Fibroblast of lung (primary cell): ENCODE data around the gene PCCB. TPM values are rescaled to one million over a fixed set of nuclear protein-coding genes. Genes with fewer than 3 reads are reported as not detected.
"Not testable (repeated sequence)": the region's sequence is repeated elsewhere in the genome, so short reads cannot be mapped to it uniquely, and the experiment has no call there.

Experiments
- DNase-seq, 2 donors: peaks; one replicate each; pipeline versions ENCODE4 v3.0.0 to v3.0.0-alpha.2; 2010; ENCODE audit warnings: low read depth in 2 of 2
- H2AFZ ChIP-seq: 2 replicates; pipeline ENCODE4 v1.5.1; 2012; ENCODE audit warnings: low read length, control low read depth, inconsistent platforms
- H3K27ac ChIP-seq: 2 replicates; pipeline ENCODE4 v1.5.1; 2011; ENCODE audit warnings: low read length, control low read depth; ENCODE audit not compliant: insufficient read depth
- H3K27me3 ChIP-seq: 2 replicates; pipeline ENCODE4 v1.5.1; 2011; ENCODE audit warnings: mild to moderate bottlenecking, low read length; ENCODE audit not compliant: control insufficient read depth, insufficient read depth
- H3K36me3 ChIP-seq: 2 replicates; pipeline ENCODE4 v1.5.1; 2011; ENCODE audit warnings: low read length; ENCODE audit not compliant: control insufficient read depth, insufficient read depth
- H3K4me1 ChIP-seq: 2 replicates; pipeline ENCODE4 v1.5.1; 2011; ENCODE audit warnings: low read length; ENCODE audit not compliant: control insufficient read depth, insufficient read depth; ENCODE audit errors: extremely low read depth
- H3K4me2 ChIP-seq: 2 replicates; pipeline ENCODE4 v1.5.1; 2011; ENCODE audit warnings: low read length, control low read depth; ENCODE audit not compliant: insufficient read depth; ENCODE audit errors: extremely low read depth
- H3K4me3 ChIP-seq, 4 experiments: fragments of 200-600 bp in 1 of 4; sonication (generic) in 1 of 4; replicated peaks in 1 of 4; 2 replicates each; pipeline ENCODE4 v1.5.1; 2011 to 2016; ENCODE audit warnings: low read length in 4 of 4, low read depth in 3 of 4, mild to moderate bottlenecking in 3 of 4, control low read depth in 2 of 4, inconsistent platforms in 1 of 4, mixed read lengths in 1 of 4; ENCODE audit not compliant: insufficient read depth in 1 of 4; ENCODE audit errors: control extremely low read depth in 1 of 4
- H3K79me2 ChIP-seq: 2 replicates; pipeline ENCODE4 v1.5.1; 2012; ENCODE audit warnings: mild to moderate bottlenecking, low read length, inconsistent platforms; ENCODE audit not compliant: control insufficient read depth, insufficient read depth
- H3K9ac ChIP-seq: 2 replicates; pipeline ENCODE4 v1.5.1; 2011; ENCODE audit warnings: mild to moderate bottlenecking, low read length, control low read depth; ENCODE audit not compliant: insufficient read depth
- H3K9me3 ChIP-seq: 2 replicates; pipeline ENCODE4 v1.5.1; 2012; ENCODE audit warnings: low read depth, low read length; ENCODE audit not compliant: control insufficient read depth, insufficient read depth
- H4K20me1 ChIP-seq: 2 replicates; pipeline ENCODE4 v1.5.1; 2011; ENCODE audit warnings: low read length; ENCODE audit not compliant: control insufficient read depth, insufficient read depth; ENCODE audit errors: extremely low read depth
- EZH2 ChIP-seq: IDR thresholded peaks from 2 replicates; pipeline ENCODE4 v1.5.1; 2012; ENCODE audit warnings: low read length, control low read depth, mild to moderate bottlenecking; ENCODE audit errors: missing control alignments
- polyA plus RNA-seq, 2 donors: library from polyadenylated mRNA; depleted of rRNA in 1 of 2; stranded (reverse) in 1 of 2; unstranded in 1 of 2; fragments of >200 nt; gene quantifications; 2 replicates each; pipeline ENCODE4 v1.2.1, GENCODE V29; 2011 to 2012; ENCODE audit warnings: missing spikeins in 1 of 2
- total RNA-seq: library from RNA; depleted of rRNA; stranded (reverse); fragments of >200 nt; gene quantifications from 2 replicates; pipeline ENCODE4 v1.2.1, GENCODE V29; 2014
- TF ChIP-seq, protein P1 (sequence below), 2 donors: IDR thresholded peaks in 1 of 2; conservative IDR thresholded peaks in 1 of 2; 1 replicate in 1 of 2; 2 replicates in 1 of 2; pipeline ENCODE4 v1.5.1; 2011 to 2012; ENCODE audit warnings: low read length in 2 of 2, control low read depth in 1 of 2, inconsistent platforms in 1 of 2, low read depth in 1 of 2, mild to moderate bottlenecking in 1 of 2

Gene PCCB
- total and polyA plus RNA-seq, 2 donors (not counting 1 experiment from before 2014, with no cell fraction given), result 56.0 to 81.4 TPM

DNA sequence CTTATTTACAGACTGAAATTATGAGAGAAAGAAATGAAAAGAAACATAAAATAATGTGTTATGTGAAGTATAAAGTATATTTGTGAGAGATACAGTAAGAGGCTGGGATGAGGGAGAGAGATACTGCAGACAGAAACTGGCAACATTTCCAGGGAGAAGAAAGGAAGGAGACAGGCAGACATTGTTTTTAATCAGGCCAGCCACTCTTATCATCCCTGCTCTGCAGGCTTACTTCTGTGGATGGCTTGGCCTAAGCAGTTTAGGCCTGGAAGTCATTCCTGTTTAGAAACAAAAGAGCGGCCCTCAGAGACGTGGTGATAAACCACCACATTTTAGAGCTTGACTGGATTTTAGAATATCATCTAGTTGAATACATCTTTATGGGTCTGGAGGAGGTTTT is 12.4 kb downstream of the PCCB start:
- DNase-seq, result no peak
- TF ChIP-seq, protein P1, sequence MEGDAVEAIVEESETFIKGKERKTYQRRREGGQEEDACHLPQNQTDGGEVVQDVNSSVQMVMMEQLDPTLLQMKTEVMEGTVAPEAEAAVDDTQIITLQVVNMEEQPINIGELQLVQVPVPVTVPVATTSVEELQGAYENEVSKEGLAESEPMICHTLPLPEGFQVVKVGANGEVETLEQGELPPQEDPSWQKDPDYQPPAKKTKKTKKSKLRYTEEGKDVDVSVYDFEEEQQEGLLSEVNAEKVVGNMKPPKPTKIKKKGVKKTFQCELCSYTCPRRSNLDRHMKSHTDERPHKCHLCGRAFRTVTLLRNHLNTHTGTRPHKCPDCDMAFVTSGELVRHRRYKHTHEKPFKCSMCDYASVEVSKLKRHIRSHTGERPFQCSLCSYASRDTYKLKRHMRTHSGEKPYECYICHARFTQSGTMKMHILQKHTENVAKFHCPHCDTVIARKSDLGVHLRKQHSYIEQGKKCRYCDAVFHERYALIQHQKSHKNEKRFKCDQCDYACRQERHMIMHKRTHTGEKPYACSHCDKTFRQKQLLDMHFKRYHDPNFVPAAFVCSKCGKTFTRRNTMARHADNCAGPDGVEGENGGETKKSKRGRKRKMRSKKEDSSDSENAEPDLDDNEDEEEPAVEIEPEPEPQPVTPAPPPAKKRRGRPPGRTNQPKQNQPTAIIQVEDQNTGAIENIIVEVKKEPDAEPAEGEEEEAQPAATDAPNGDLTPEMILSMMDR (conservative IDR thresholded peaks at IDR 0.05 in 1 of 2, IDR thresholded peaks at IDR 0.05 in 1 of 2; ENCODE audit: low read depth in 1 of 2, low read length in 2 of 2), result no peak
- TF ChIP-seq EZH2, result no peak
- H3K27me3 ChIP-seq, result no peaks in the 10 kb centered on the region
- no peak overlapping the region for H2AFZ ChIP-seq
- H4K20me1 ChIP-seq, result no peaks in the 10 kb centered on the region
- H3K4me1 ChIP-seq, result no peaks in the 10 kb centered on the region
- H3K36me3 ChIP-seq, result no peaks in the 10 kb centered on the region
- H3K9me3 ChIP-seq, result no peaks in the 10 kb centered on the region
- no peak overlapping the region for H3K4me2 ChIP-seq
- no peak overlapping the region for H3K9ac ChIP-seq
- no peak overlapping the region for H3K27ac ChIP-seq
- no peaks in the 10 kb centered on the region for H3K79me2 ChIP-seq
- no peak overlapping the region for H3K4me3 ChIP-seq

DNA sequence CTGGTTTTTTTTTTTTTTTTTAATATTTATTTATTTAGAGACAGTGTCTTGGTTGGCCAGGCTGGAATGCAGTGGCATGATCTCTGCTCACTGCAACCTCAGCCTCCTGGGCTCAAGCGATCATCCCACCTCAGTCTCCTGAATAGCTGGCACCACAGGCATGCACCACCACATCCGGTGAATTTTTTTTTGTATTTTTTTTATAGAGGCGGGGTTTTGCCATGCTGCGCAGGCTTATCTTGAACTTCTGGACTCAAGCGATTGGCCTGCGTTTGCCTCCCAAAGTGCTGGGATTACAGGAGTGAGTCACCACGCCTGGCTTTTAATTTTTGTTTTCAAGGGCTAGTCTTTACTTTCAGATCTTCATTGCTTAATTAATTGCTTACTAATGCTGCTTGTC is 13.1 kb downstream of the PCCB start:
- no peak overlapping the region for H3K9ac ChIP-seq
- no peaks in the 10 kb centered on the region for H3K36me3 ChIP-seq
- no peaks in the 10 kb centered on the region for H3K9me3 ChIP-seq
- TF ChIP-seq, protein P1 (conservative IDR thresholded peaks at IDR 0.05 in 1 of 2, IDR thresholded peaks at IDR 0.05 in 1 of 2; ENCODE audit: low read depth in 1 of 2, low read length in 2 of 2), result no peak
- no peak for TF ChIP-seq EZH2
- no peaks in the 10 kb centered on the region for H4K20me1 ChIP-seq
- H3K27ac ChIP-seq, result no peak overlapping the region
- no peaks in the 10 kb centered on the region for H3K27me3 ChIP-seq
- no peak overlapping the region for H3K4me3 ChIP-seq
- DNase-seq, result no peak
- no peak overlapping the region for H3K4me2 ChIP-seq
- no peaks in the 10 kb centered on the region for H3K79me2 ChIP-seq
- H2AFZ ChIP-seq, result no peak overlapping the region
- no peaks in the 10 kb centered on the region for H3K4me1 ChIP-seq

DNA sequence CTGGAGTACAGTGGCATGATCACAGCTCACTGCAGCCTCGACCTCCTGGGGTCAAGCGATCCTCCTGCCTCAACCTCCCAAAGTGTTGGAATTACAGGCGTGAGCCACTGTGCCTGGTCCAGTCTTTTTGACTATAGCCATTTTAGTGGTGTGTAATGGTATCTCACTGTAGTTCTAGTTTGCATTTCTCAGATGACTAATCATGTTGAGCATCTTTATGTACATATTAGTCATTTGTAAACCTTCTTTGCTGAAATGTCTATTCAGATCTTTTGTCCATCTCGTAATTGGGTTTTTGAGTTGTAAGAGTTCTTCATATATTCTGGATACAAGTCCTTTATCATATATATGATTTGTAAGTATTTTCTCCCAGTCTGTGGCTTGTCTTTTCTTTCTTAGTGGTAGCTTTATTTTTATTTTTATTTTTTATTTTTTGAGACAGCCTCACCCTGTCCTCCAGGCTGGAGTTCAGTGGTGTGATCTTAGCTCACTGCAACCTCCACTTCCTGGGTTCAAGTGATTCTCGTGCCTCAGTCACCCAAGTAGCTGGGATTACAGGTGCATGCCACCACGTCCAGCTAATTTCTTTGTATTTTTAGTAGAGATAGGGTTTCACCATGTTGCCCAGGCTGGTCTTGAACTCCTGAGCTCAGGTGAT is 16.5 kb downstream of the PCCB start:
- not testable (repeated sequence) for H3K9me3 ChIP-seq, H3K9ac ChIP-seq, H3K4me1 ChIP-seq, H3K79me2 ChIP-seq, H3K4me3 ChIP-seq, H3K27me3 ChIP-seq, H4K20me1 ChIP-seq, H3K4me2 ChIP-seq, H2AFZ ChIP-seq, H3K27ac ChIP-seq, H3K36me3 ChIP-seq
- peak; percentile 43 to 61 for DNase-seq
